Measurements from ENCODE around the gene MGA.

MGA gene

GRCh38 chr15:41801185-41801584 lies 141.0 kb downstream of the MGA start:
- TF ChIP-seq, protein P1, sequence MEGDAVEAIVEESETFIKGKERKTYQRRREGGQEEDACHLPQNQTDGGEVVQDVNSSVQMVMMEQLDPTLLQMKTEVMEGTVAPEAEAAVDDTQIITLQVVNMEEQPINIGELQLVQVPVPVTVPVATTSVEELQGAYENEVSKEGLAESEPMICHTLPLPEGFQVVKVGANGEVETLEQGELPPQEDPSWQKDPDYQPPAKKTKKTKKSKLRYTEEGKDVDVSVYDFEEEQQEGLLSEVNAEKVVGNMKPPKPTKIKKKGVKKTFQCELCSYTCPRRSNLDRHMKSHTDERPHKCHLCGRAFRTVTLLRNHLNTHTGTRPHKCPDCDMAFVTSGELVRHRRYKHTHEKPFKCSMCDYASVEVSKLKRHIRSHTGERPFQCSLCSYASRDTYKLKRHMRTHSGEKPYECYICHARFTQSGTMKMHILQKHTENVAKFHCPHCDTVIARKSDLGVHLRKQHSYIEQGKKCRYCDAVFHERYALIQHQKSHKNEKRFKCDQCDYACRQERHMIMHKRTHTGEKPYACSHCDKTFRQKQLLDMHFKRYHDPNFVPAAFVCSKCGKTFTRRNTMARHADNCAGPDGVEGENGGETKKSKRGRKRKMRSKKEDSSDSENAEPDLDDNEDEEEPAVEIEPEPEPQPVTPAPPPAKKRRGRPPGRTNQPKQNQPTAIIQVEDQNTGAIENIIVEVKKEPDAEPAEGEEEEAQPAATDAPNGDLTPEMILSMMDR (IDR thresholded peaks at IDR 0.05; ENCODE audit: low read length, missing control alignments), result no peak
- no peak overlapping the region for H3K4me3 ChIP-seq (replicated peaks; ENCODE audit: low read depth, low read length)
- DNase-seq (ENCODE audit: low read depth), result no peak

GRCh38 chr15:41801850-41802455 lies 141.7 kb downstream of the MGA start:
- DNase-seq (ENCODE audit: low read depth), result peak; percentile 20

DNA sequence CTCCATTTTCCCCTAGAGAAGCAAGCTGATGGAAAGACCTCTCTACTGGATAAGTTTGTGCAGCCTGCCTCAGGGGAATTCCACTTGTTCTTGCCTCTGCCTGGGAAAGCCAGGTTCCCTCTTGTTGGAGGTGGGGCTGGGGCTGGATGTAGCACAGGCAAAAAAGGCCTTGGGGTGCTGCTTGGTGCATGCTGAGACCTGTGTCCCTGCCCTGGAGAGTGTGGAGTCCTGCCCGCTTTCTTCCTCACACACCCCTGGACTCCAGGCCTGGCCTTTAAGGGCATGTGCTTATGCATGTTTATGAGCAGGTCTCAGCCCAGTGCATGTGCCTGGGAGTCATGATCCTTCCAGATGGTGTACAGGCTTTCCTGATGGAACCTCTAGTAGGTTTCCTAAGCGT lies 144.2 kb downstream of the MGA start:
- no peak overlapping the region for H3K4me3 ChIP-seq (replicated peaks; ENCODE audit: low read depth, low read length)

More at GRCh38 chr15:41801850-41802455, 141.7 kb downstream of the MGA start:
- H3K4me3 ChIP-seq (replicated peaks; ENCODE audit: low read depth, low read length), result no peak overlapping the region
- TF ChIP-seq, protein P1 (IDR thresholded peaks at IDR 0.05; ENCODE audit: low read length, missing control alignments), result no peak

DNA sequence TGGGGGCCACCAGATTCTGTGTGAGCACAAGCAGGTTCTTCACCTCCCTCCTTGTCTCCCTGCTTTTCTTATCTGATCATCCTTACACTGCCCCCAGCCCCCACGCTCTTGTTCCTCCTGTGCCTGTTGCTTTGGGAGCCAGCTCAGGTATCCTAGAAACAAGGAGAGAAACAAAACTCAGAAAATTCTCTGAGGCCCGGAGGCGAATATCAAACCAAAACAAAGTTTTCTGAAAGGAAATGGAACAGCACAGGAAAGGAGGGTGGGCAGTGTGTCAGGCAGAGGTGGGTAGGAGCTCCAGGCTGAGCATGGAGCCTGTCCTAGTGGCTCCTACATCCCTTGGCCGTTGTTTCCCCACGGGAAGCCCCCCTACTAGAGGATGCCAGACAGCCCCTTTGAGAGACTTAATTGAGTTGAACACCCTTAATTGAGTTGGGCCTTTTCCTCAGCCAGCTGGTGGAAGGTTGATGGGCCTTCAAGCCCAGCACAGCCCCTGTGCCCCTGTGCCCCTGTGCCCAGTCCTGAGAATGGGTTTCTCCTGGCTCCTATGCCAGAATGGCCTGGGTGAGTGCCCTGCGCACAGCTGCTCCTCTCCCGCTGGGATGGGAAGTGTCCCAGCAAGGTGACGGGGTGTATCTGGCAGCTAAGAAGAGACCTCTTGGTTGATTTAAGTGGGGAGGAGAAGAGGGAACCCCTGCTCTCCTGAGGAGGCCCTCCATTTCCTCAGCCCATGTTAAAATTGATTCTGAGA lies 144.9 kb downstream of the MGA start:
- TF ChIP-seq, protein P1 (IDR thresholded peaks at IDR 0.05; ENCODE audit: low read length, missing control alignments), result no peak
- H3K4me3 ChIP-seq (replicated peaks; ENCODE audit: low read depth, low read length), result no peak overlapping the region
- DNase-seq (ENCODE audit: low read depth), result no peak

More for the DNA sequence above, 144.2 kb downstream of the MGA start:
- TF ChIP-seq, protein P1 (IDR thresholded peaks at IDR 0.05; ENCODE audit: low read length, missing control alignments), result no peak
- no peak for DNase-seq (ENCODE audit: low read depth)

- TF ChIP-seq, protein P1 (IDR thresholded peaks at IDR 0.05; ENCODE audit: low read length, missing control alignments), result no peak
- H3K4me3 ChIP-seq (replicated peaks; ENCODE audit: low read depth, low read length), result no peak overlapping the region
- no peak for DNase-seq (ENCODE audit: low read depth)
These were observed 145.5 kb downstream of the MGA start for GRCh38 chr15:41805711-41806110.

DNA sequence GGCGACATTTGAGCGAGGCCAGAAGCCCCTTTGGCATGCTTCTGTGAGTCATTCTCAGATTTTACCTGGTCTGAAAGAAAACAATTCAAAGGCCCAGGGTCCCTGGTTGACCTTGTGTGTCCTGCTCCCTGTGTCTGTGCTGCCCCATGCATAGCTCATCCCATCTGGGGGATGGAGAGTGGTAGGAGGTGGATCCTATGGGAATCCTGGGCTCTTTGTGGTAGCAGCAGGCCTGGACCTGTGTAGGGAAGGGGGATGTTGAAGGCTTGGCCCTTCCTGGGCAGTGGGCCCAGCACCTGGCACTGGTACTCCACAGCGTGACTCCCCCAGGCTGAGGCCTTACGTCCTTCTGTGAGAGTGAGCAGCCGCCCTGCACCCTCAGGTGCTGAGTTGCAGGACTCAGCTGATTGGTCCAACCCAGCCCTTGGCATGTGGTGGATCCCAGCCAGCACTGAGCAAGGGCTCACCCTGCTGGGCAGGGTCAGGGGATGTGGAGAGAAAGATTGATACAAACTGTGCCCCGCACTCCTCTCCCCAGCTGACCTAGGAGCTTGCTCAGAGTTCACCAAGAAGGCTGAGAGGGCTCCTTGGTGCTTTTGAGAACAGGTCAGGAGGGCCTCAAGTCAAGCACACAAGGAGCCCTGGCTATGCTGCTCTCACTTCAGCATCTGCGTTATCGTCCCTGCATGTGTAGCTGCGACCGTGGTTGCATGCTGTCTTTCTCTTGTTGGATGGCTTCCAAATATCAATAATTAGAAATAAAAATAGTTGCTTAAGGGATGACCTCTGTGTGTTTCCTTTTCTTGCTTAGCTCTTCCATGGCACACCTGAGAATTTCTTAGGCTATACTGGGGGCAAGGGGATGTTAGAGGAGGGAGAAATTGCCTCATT lies 146.3 kb downstream of the MGA start:
- H3K4me3 ChIP-seq (replicated peaks; ENCODE audit: low read depth, low read length), result no peak overlapping the region
- TF ChIP-seq, protein P1 (IDR thresholded peaks at IDR 0.05; ENCODE audit: low read length, missing control alignments), result no peak
- no peak for DNase-seq (ENCODE audit: low read depth)
